Left ventricle myocardium inferior (tissue), 1 donor: ENCODE data around the gene CCDC30. TPM values are rescaled to one million over a fixed set of nuclear protein-coding genes. Genes with fewer than 3 reads are reported as not detected.
A peak's percentile ranks its signal among the peaks of the same experiment; 100 is the strongest.
"Not testable (repeated sequence)": the region's sequence is repeated elsewhere in the genome, so short reads cannot be mapped to it uniquely, and the experiment has no call there.

Experiments
- DNase-seq: peaks from one replicate; pipeline ENCODE4 v3.0.0-alpha.2; 2020
- H3K27ac ChIP-seq: fragments of 200-600 bp; replicated peaks from 2 replicates; pipeline ENCODE4 v1.8.0; 2021
- H3K27me3 ChIP-seq: fragments of 200-600 bp; 2 replicates; pipeline ENCODE4 v1.8.0; 2021; ENCODE audit warnings: low read depth
- H3K36me3 ChIP-seq: fragments of 200-600 bp; 2 replicates; pipeline ENCODE4 v1.8.0; 2021
- H3K4me1 ChIP-seq: fragments of 200-600 bp; 2 replicates; pipeline ENCODE4 v1.8.0; 2021
- H3K4me3 ChIP-seq: fragments of 200-600 bp; 2 replicates; pipeline ENCODE4 v1.8.0; 2021; ENCODE audit warnings: mild to moderate bottlenecking, moderate library complexity
- H3K9me3 ChIP-seq: fragments of 200-600 bp; replicated peaks from 2 replicates; pipeline ENCODE4 v1.8.0; 2021
- CTCF ChIP-seq: fragments of 200-600 bp; IDR thresholded peaks from 2 replicates; pipeline ENCODE4 v1.8.0; 2021; ENCODE audit warnings: antibody characterized with exemption, mild to moderate bottlenecking, borderline replicate concordance
- intact Hi-C: fragments of 100-400 bp; cut with micrococcal nuclease; formaldehyde crosslinking; loops from one replicate; pipeline ENCODE4 v1.11.0; 2022
- total RNA-seq: library from RNA; stranded (reverse); fragmentation: NEBNext Ultra II Directional; extraction: Animal tissue kit (Norgen Biotek cat#: 25700); gene quantifications from one replicate; pipeline ENCODE4 v1.2.1, GENCODE V29; 2021
- donor health status: DM: no; HTN: yes; CAD: no; lungs with severe emphysema.

Gene CCDC30
- total RNA-seq, 1 donor from 2014 or later, result 2.2 TPM

GRCh38 chr1:42618866-42619265 is 155.8 kb downstream of the CCDC30 start:
- Histone ChIP-seq H3K27me3 (no peaks in the 10 kb centered on the region), H3K36me3 (no peaks in the 10 kb centered on the region), H3K4me3 (no peak overlapping the region), H3K9me3 (no peaks in the 10 kb centered on the region), H3K4me1 (no peaks in the 10 kb centered on the region), H3K27ac (no peak overlapping the region)
- DNase-seq, result no peak
- intact Hi-C loops, result no loop called here
- no peak for TF ChIP-seq CTCF

- H3K27me3 ChIP-seq, result no peaks in the 10 kb centered on the region
- DNase-seq, result no peak
- intact Hi-C loops, result no loop called here
- no peaks in the 10 kb centered on the region for H3K36me3 ChIP-seq
- H3K27ac ChIP-seq, result no peak overlapping the region
- H3K4me1 ChIP-seq, result no peaks in the 10 kb centered on the region
- TF ChIP-seq CTCF, result no peak
- H3K9me3 ChIP-seq, result no peaks in the 10 kb centered on the region
- H3K4me3 ChIP-seq, result no peak overlapping the region
These were observed 157.2 kb downstream of the CCDC30 start for GRCh38 chr1:42620307-42620706.

GRCh38 chr1:42621180-42621579 is 158.1 kb downstream of the CCDC30 start:
- intact Hi-C loops, H3K4me3 ChIP-seq, H3K4me1 ChIP-seq, H3K27ac ChIP-seq, DNase-seq, H3K27me3 ChIP-seq, H3K36me3 ChIP-seq, H3K9me3 ChIP-seq: not testable (repeated sequence)

- H3K27me3 ChIP-seq, H3K4me1 ChIP-seq, H3K4me3 ChIP-seq, H3K9me3 ChIP-seq, intact Hi-C loops, H3K27ac ChIP-seq, DNase-seq, H3K36me3 ChIP-seq: not testable (repeated sequence)
These were observed 164.1 kb downstream of the CCDC30 start for GRCh38 chr1:42627205-42627604.

GRCh38 chr1:42639116-42639515 is 176.0 kb downstream of the CCDC30 start:
- H3K27ac ChIP-seq, result no peak overlapping the region
- H3K4me1 ChIP-seq, result no peaks in the 10 kb centered on the region
- no peak for TF ChIP-seq CTCF
- H3K27me3 ChIP-seq, result no peaks in the 10 kb centered on the region
- no peaks in the 10 kb centered on the region for H3K9me3 ChIP-seq
- intact Hi-C loops, result no loop called here
- H3K4me3 ChIP-seq, result no peak overlapping the region
- H3K36me3 ChIP-seq, result no peaks in the 10 kb centered on the region
- no peak for DNase-seq

GRCh38 chr1:42646056-42646455 is 183.0 kb downstream of the CCDC30 start:
- intact Hi-C loops, result no loop called here
- no peak for DNase-seq
- no peaks in the 10 kb centered on the region for H3K4me1 ChIP-seq
- no peak for TF ChIP-seq CTCF
- H3K27me3 ChIP-seq, result no peaks in the 10 kb centered on the region
- no peak overlapping the region for H3K4me3 ChIP-seq
- no peak overlapping the region for H3K27ac ChIP-seq
- H3K36me3 ChIP-seq, result peaks cover 5% of the 10 kb centered on the region
- no peaks in the 10 kb centered on the region for H3K9me3 ChIP-seq

- Histone ChIP-seq H3K4me3 (peak overlapping the region; percentile 81), H3K27me3 (no peaks in the 10 kb centered on the region), H3K36me3 (peaks cover 24% of the 10 kb centered on the region), H3K9me3 (no peaks in the 10 kb centered on the region), H3K27ac (peak overlapping the region; percentile 89), H3K4me1 (peaks cover 25% of the 10 kb centered on the region)
- intact Hi-C loops, result no loop called here
- TF ChIP-seq CTCF, result no peak
- no peak for DNase-seq
These were observed 194.1 kb downstream of the CCDC30 start for GRCh38 chr1:42657201-42657600.
